GM23338 (cell line): ENCODE measurements around the gene IL21R.

Experiments
- CREB1 ChIP-seq: fragments of 250-450 bp; sonication (Bioruptor Pico); IDR thresholded peaks from 2 replicates; pipeline ENCODE4 v1.5.0; 2020; ENCODE audit warnings: low read depth, mild to moderate bottlenecking, moderate library complexity
- ETS1 ChIP-seq: IDR thresholded peaks from 2 replicates; pipeline ENCODE4 v1.6.1; 2016; ENCODE audit warnings: antibody characterized with exemption
- EZH2 ChIP-seq: fragments of 200-600 bp; sonication (generic); IDR thresholded peaks from one replicate; pipeline ENCODE4 v1.8.0; 2017; ENCODE audit warnings: antibody characterized with exemption, mild to moderate bottlenecking, low read depth; ENCODE audit not compliant: unreplicated experiment
- EZH2phosphoT487 ChIP-seq: fragments of 200-600 bp; sonication (generic); IDR thresholded peaks from one replicate; pipeline ENCODE4 v1.8.1; 2018; ENCODE audit warnings: antibody characterized with exemption; ENCODE audit not compliant: unreplicated experiment
- JUNB ChIP-seq: IDR thresholded peaks from one replicate; pipeline ENCODE4 v1.6.1; 2016; ENCODE audit warnings: antibody characterized with exemption; ENCODE audit not compliant: unreplicated experiment
- NANOG ChIP-seq: IDR thresholded peaks from 2 replicates; pipeline ENCODE4 v1.6.1; 2016; ENCODE audit warnings: antibody characterized with exemption, borderline replicate concordance
- POLR2AphosphoS5 ChIP-seq: IDR thresholded peaks from 2 replicates; pipeline ENCODE4 v1.6.1; 2016; ENCODE audit warnings: antibody characterized with exemption, low read depth
- REST ChIP-seq: IDR thresholded peaks from one replicate; pipeline ENCODE4 v1.6.1; 2018; ENCODE audit warnings: antibody characterized with exemption; ENCODE audit not compliant: unreplicated experiment
- STAT1 ChIP-seq: IDR thresholded peaks from one replicate; pipeline ENCODE4 v1.6.1; 2016; ENCODE audit warnings: antibody characterized with exemption; ENCODE audit not compliant: unreplicated experiment
- ZNF114 ChIP-seq: fragments of 250-450 bp; sonication (Bioruptor Pico); IDR thresholded peaks from 2 replicates; pipeline ENCODE4 v1.5.0; 2020; ENCODE audit warnings: mild to moderate bottlenecking, moderate library complexity
- ZNF331 ChIP-seq: fragments of 250-450 bp; sonication (Bioruptor Pico); IDR thresholded peaks from 2 replicates; pipeline ENCODE4 v1.5.0; 2020; ENCODE audit warnings: low read depth, mild to moderate bottlenecking, moderate library complexity
- ZNF462 ChIP-seq: fragments of 250-450 bp; sonication (Bioruptor Pico); IDR thresholded peaks from 2 replicates; pipeline ENCODE4 v1.5.0; 2020; ENCODE audit warnings: mild to moderate bottlenecking, moderate library complexity
- TF ChIP-seq, protein P1 (sequence below), 2 experiments: fragments of 200-600 bp in 1 of 2; sonication (generic) in 1 of 2; conservative IDR thresholded peaks; 2 replicates each; pipeline versions ENCODE4 v1.5.1 to v1.6.1; 2016 to 2017; ENCODE audit warnings: antibody characterized with exemption in 2 of 2, low read depth in 2 of 2, mild to moderate bottlenecking in 2 of 2, moderate library complexity in 1 of 2

- TF ChIP-seq, protein P1, sequence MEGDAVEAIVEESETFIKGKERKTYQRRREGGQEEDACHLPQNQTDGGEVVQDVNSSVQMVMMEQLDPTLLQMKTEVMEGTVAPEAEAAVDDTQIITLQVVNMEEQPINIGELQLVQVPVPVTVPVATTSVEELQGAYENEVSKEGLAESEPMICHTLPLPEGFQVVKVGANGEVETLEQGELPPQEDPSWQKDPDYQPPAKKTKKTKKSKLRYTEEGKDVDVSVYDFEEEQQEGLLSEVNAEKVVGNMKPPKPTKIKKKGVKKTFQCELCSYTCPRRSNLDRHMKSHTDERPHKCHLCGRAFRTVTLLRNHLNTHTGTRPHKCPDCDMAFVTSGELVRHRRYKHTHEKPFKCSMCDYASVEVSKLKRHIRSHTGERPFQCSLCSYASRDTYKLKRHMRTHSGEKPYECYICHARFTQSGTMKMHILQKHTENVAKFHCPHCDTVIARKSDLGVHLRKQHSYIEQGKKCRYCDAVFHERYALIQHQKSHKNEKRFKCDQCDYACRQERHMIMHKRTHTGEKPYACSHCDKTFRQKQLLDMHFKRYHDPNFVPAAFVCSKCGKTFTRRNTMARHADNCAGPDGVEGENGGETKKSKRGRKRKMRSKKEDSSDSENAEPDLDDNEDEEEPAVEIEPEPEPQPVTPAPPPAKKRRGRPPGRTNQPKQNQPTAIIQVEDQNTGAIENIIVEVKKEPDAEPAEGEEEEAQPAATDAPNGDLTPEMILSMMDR (conservative IDR thresholded peaks at IDR 0.05; ENCODE audit: low read depth in 2 of 2) = no peak
- TF ChIP-seq REST = no peak
- no peak for TF ChIP-seq EZH2phosphoT487
- no peak for TF ChIP-seq EZH2
- no peak for TF ChIP-seq POLR2AphosphoS5
- TF ChIP-seq CREB1 (CRISPR knock-in tag) = no peak
- TF ChIP-seq ETS1 = no peak
- TF ChIP-seq NANOG = no peak
- TF ChIP-seq ZNF114 (CRISPR knock-in tag) = no peak
- TF ChIP-seq JUNB = no peak
- no peak for TF ChIP-seq ZNF331
- no peak for TF ChIP-seq STAT1
- no peak for TF ChIP-seq ZNF462 (CRISPR knock-in tag)
These were observed 30.0 kb downstream of the IL21R start for GRCh38 chr16:27431773-27432532.
